ENCODE results near the gene HDAC5. TPM values are rescaled to one million over a fixed set of nuclear protein-coding genes. Genes with fewer than 3 reads are reported as not detected.

HDAC5 gene
- total RNA-seq, 1 experiment from 2014 or later = 38.0 TPM

GRCh38 chr17:44095647-44096496, 27.6 kb downstream of the HDAC5 start:
- in situ Hi-C loops (cut with HindIII; ENCODE audit: low pct_unique_long_range_greater_than_20kb, low sequenced_read_pairs) = no loop called here

GRCh38 chr17:44095388-44095646, 28.1 kb downstream of the HDAC5 start:
- in situ Hi-C loops (cut with HindIII; ENCODE audit: low pct_unique_long_range_greater_than_20kb, low sequenced_read_pairs) = no loop called here
- no peak for DNase-seq (ENCODE audit: low read depth)

More at GRCh38 chr17:44095647-44096496, 27.6 kb downstream of the HDAC5 start:
- peak; percentile 93 for DNase-seq (ENCODE audit: low read depth)

GRCh38 chr17:44094701-44095387, 28.6 kb downstream of the HDAC5 start:
- no peak for DNase-seq (ENCODE audit: low read depth)

GRCh38 chr17:44093231-44093900, 30.1 kb downstream of the HDAC5 start:
- DNase-seq (ENCODE audit: low read depth) = no peak
- in situ Hi-C loops (cut with HindIII; ENCODE audit: low pct_unique_long_range_greater_than_20kb, low sequenced_read_pairs) = no loop called here

More at GRCh38 chr17:44094701-44095387, 28.6 kb downstream of the HDAC5 start:
- in situ Hi-C loops (cut with HindIII; ENCODE audit: low pct_unique_long_range_greater_than_20kb, low sequenced_read_pairs) = no loop called here

- DNase-seq (ENCODE audit: low read depth) = no peak
- in situ Hi-C loops (cut with HindIII; ENCODE audit: low pct_unique_long_range_greater_than_20kb, low sequenced_read_pairs) = no loop called here
These were observed 31.4 kb downstream of the HDAC5 start for GRCh38 chr17:44092051-44092450.

- in situ Hi-C loops (cut with HindIII; ENCODE audit: low pct_unique_long_range_greater_than_20kb, low sequenced_read_pairs) = no loop called here
- DNase-seq (ENCODE audit: low read depth) = no peak
These were observed 32.0 kb downstream of the HDAC5 start for GRCh38 chr17:44091200-44091997.

GRCh38 chr17:44088254-44088653, 35.2 kb downstream of the HDAC5 start:
- no peak for DNase-seq (ENCODE audit: low read depth)
- in situ Hi-C loops (cut with HindIII; ENCODE audit: low pct_unique_long_range_greater_than_20kb, low sequenced_read_pairs) = no loop called here

GRCh38 chr17:44087319-44087718, 36.1 kb downstream of the HDAC5 start:
- no peak for DNase-seq (ENCODE audit: low read depth)
- in situ Hi-C loops (cut with HindIII; ENCODE audit: low pct_unique_long_range_greater_than_20kb, low sequenced_read_pairs) = no loop called here

- DNase-seq (ENCODE audit: low read depth) = peak; percentile 75
- in situ Hi-C loops (cut with HindIII; ENCODE audit: low pct_unique_long_range_greater_than_20kb, low sequenced_read_pairs) = no loop called here
These were observed 36.8 kb downstream of the HDAC5 start for GRCh38 chr17:44086364-44087311.

GRCh38 chr17:44085908-44086307, 37.5 kb downstream of the HDAC5 start:
- DNase-seq (ENCODE audit: low read depth) = no peak
- in situ Hi-C loops (cut with HindIII; ENCODE audit: low pct_unique_long_range_greater_than_20kb, low sequenced_read_pairs) = no loop called here

GRCh38 chr17:44084921-44085320, 38.5 kb downstream of the HDAC5 start:
- in situ Hi-C loops (cut with HindIII; ENCODE audit: low pct_unique_long_range_greater_than_20kb, low sequenced_read_pairs) = no loop called here
- no peak for DNase-seq (ENCODE audit: low read depth)

GRCh38 chr17:44084131-44084538, 39.3 kb downstream of the HDAC5 start:
- in situ Hi-C loops (cut with HindIII; ENCODE audit: low pct_unique_long_range_greater_than_20kb, low sequenced_read_pairs) = no loop called here
- DNase-seq (ENCODE audit: low read depth) = no peak

- DNase-seq (ENCODE audit: low read depth) = peak; percentile 51
- in situ Hi-C loops (cut with HindIII; ENCODE audit: low pct_unique_long_range_greater_than_20kb, low sequenced_read_pairs) = no loop called here
These were observed 40.1 kb downstream of the HDAC5 start for GRCh38 chr17:44083250-44083849.

GRCh38 chr17:44082256-44082927, 41.0 kb downstream of the HDAC5 start:
- DNase-seq (ENCODE audit: low read depth) = no peak
- in situ Hi-C loops (cut with HindIII; ENCODE audit: low pct_unique_long_range_greater_than_20kb, low sequenced_read_pairs) = no loop called here

GRCh38 chr17:44081681-44082080, 41.8 kb downstream of the HDAC5 start:
- in situ Hi-C loops (cut with HindIII; ENCODE audit: low pct_unique_long_range_greater_than_20kb, low sequenced_read_pairs) = no loop called here
- no peak for DNase-seq (ENCODE audit: low read depth)

- no peak for DNase-seq (ENCODE audit: low read depth)
- in situ Hi-C loops (cut with HindIII; ENCODE audit: low pct_unique_long_range_greater_than_20kb, low sequenced_read_pairs) = no loop called here
These were observed 43.3 kb downstream of the HDAC5 start for GRCh38 chr17:44079877-44080821.
